HEK293T (cell line): Measurements from ENCODE around the gene HOXD10.

Experiments
- ARNT ChIP-seq: fragments of 450-650 bp; IDR thresholded peaks from 2 replicates; pipeline ENCODE4 v1.6.1; 2017; ENCODE audit warnings: mild to moderate bottlenecking
- BHLHE40 ChIP-seq: fragments of 450-650 bp; IDR thresholded peaks from 2 replicates; pipeline ENCODE4 v1.6.1; 2016; ENCODE audit warnings: mild to moderate bottlenecking, moderate library complexity, borderline replicate concordance
- FOXK2 ChIP-seq: fragments of 450-650 bp; IDR thresholded peaks from 2 replicates; pipeline ENCODE4 v1.6.1; 2016; ENCODE audit warnings: mild to moderate bottlenecking
- FOXM1 ChIP-seq: fragments of 450-650 bp; IDR thresholded peaks from 2 replicates; pipeline ENCODE4 v1.6.1; 2017; ENCODE audit warnings: mild to moderate bottlenecking, borderline replicate concordance
- LEF1 ChIP-seq: fragments of 450-650 bp; IDR thresholded peaks from 2 replicates; pipeline ENCODE4 v1.6.1; 2017; ENCODE audit warnings: mild to moderate bottlenecking, borderline replicate concordance
- NFRKB ChIP-seq: fragments of 450-650 bp; IDR thresholded peaks from 2 replicates; pipeline ENCODE4 v1.6.1; 2016; ENCODE audit warnings: mild to moderate bottlenecking, moderate library complexity
- SP1 ChIP-seq: fragments of 450-650 bp; IDR thresholded peaks from 2 replicates; pipeline ENCODE4 v1.6.1; 2017
- SUZ12 ChIP-seq: fragments of 450-650 bp; IDR thresholded peaks from 2 replicates; pipeline ENCODE4 v1.6.1; 2016; ENCODE audit warnings: mild to moderate bottlenecking
- TARDBP ChIP-seq: fragments of 450-650 bp; IDR thresholded peaks from 2 replicates; pipeline ENCODE4 v1.6.1; 2016
- TF ChIP-seq, protein P1 (sequence below): fragments of 450-650 bp; IDR thresholded peaks from 2 replicates; pipeline ENCODE4 v1.6.1; 2016

- TF ChIP-seq FOXM1: no peak
- no peak for TF ChIP-seq NFRKB
- no peak for TF ChIP-seq BHLHE40
- no peak for TF ChIP-seq FOXK2
- TF ChIP-seq TARDBP: no peak
- TF ChIP-seq LEF1: no peak
- TF ChIP-seq, protein P1, sequence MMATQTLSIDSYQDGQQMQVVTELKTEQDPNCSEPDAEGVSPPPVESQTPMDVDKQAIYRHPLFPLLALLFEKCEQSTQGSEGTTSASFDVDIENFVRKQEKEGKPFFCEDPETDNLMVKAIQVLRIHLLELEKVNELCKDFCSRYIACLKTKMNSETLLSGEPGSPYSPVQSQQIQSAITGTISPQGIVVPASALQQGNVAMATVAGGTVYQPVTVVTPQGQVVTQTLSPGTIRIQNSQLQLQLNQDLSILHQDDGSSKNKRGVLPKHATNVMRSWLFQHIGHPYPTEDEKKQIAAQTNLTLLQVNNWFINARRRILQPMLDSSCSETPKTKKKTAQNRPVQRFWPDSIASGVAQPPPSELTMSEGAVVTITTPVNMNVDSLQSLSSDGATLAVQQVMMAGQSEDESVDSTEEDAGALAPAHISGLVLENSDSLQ: no peak
- no peak for TF ChIP-seq SP1
- no peak for TF ChIP-seq SUZ12
- TF ChIP-seq ARNT: no peak
Observed at GRCh38 chr2:176072292-176072669, 44.3 kb upstream of the HOXD10 start.
